AG10803 (cell line): ENCODE data around the gene FAM107B.
A peak's percentile ranks its signal among the peaks of the same experiment; 100 is the strongest.

Experiments
- DNase-seq: peaks from one replicate; pipeline ENCODE4 v3.0.0; 2010; ENCODE audit warnings: low read depth
- H3K4me3 ChIP-seq: 2 replicates; pipeline ENCODE4 v1.5.1; 2011; ENCODE audit warnings: mild to moderate bottlenecking, low read length, control low read depth
- CTCF ChIP-seq: conservative IDR thresholded peaks from 2 replicates; pipeline ENCODE4 v1.5.1; 2011; ENCODE audit warnings: mild to moderate bottlenecking, low read length, control low read depth, inconsistent platforms

FAM107B gene

GRCh38 chr10:14518149-14518548 lies 256.5 kb downstream of the FAM107B start:
- no peak for TF ChIP-seq CTCF
- DNase-seq = no peak
- H3K4me3 ChIP-seq = no peak overlapping the region

- TF ChIP-seq CTCF = no peak
- H3K4me3 ChIP-seq = no peak overlapping the region
- DNase-seq = peak; percentile 21
Observed at GRCh38 chr10:14513123-14513522, 261.6 kb downstream of the FAM107B start.

- H3K4me3 ChIP-seq = no peak overlapping the region
- TF ChIP-seq CTCF = no peak
- no peak for DNase-seq
Observed at GRCh38 chr10:14510346-14510745, 264.4 kb downstream of the FAM107B start.

GRCh38 chr10:14508725-14509124 lies 266.0 kb downstream of the FAM107B start:
- TF ChIP-seq CTCF = no peak

GRCh38 chr10:14507781-14508180 lies 266.9 kb downstream of the FAM107B start:
- no peak overlapping the region for H3K4me3 ChIP-seq
- no peak for TF ChIP-seq CTCF
- no peak for DNase-seq

More at GRCh38 chr10:14508725-14509124, 266.0 kb downstream of the FAM107B start:
- DNase-seq = no peak
- H3K4me3 ChIP-seq = no peak overlapping the region

GRCh38 chr10:14507176-14507575 lies 267.5 kb downstream of the FAM107B start:
- TF ChIP-seq CTCF = no peak
- DNase-seq = no peak
- H3K4me3 ChIP-seq = no peak overlapping the region

GRCh38 chr10:14502431-14502830 lies 272.3 kb downstream of the FAM107B start:
- DNase-seq = peak; percentile 4
- H3K4me3 ChIP-seq = no peak overlapping the region
- no peak for TF ChIP-seq CTCF
